HL-60/S4 treated with phorbol 12-myristate 13-acetate at 8.2 ng/mL for 4 days and 3 days (cell line): ENCODE data around the gene RPL39L.

Source experiments
- in situ Hi-C: fragments of 300-500 bp; cut with MboI; formaldehyde crosslinking; loops from 2 replicates; pipeline ENCODE4 v1.15.0; 2022; ENCODE audit warnings: low sequenced_read_pairs

RPL39L gene

GRCh38 chr3:187072102-187072501, 67.2 kb downstream of the RPL39L start:
- in situ Hi-C loops, result no loop called here
